Gastroesophageal sphincter (tissue), 3 donors: ENCODE data around the gene ETS1.

ENCODE experiments used
- POLR2A ChIP-seq, 2 donors: fragments of 450-650 bp; IDR thresholded peaks; one replicate each; pipeline ENCODE4 v1.6.1; 2017; ENCODE audit warnings: antibody characterized with exemption in 2 of 2, mild to moderate bottlenecking in 2 of 2, moderate library complexity in 1 of 2
- POLR2AphosphoS5 ChIP-seq: sonication (generic); formaldehyde crosslinking; IDR thresholded peaks from one replicate; pipeline ENCODE4 v1.6.1; 2017; ENCODE audit warnings: antibody characterized with exemption
- TF ChIP-seq, protein P1 (sequence below), 4 experiments: fragments of 200-600 bp in 2 of 4; fragments of 450-650 bp in 2 of 4; sonication (generic) in 1 of 4; IDR thresholded peaks; one replicate each; pipeline ENCODE4 v1.5.1; 2017 to 2019; ENCODE audit warnings: antibody characterized with exemption in 4 of 4, mild to moderate bottlenecking in 2 of 4, moderate library complexity in 2 of 4

DNA sequence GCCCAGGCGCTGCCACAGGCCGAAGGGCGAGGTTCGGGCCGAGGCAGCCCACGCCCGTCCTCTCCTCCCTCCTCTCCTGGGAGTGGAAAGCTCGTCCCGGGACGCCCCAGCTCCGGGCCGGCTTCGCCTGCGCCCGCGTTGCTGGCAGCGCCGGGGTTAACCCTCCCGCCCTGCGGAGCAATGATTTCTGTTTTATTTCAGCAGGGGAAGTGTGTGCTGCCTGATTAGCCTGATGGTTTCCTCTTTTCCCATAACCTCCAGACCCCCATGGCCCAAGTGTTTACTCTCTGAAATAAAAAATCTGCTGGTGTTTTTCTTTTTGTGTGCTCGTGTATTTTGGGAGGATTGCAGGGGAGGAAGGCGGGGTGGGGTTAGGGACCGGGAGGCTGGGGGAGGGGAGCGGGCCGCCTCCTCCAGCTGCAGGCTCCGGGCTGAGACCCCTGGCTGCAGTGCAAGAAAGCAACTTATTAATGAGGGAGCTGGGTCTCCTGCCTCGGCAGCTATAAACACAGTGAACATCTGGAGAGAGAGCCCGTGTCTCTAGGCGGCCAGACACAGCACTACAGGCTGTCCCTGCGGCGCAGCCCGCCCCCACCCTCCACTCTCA lies 38.6 kb downstream of the ETS1 start:
- TF ChIP-seq, protein P1, sequence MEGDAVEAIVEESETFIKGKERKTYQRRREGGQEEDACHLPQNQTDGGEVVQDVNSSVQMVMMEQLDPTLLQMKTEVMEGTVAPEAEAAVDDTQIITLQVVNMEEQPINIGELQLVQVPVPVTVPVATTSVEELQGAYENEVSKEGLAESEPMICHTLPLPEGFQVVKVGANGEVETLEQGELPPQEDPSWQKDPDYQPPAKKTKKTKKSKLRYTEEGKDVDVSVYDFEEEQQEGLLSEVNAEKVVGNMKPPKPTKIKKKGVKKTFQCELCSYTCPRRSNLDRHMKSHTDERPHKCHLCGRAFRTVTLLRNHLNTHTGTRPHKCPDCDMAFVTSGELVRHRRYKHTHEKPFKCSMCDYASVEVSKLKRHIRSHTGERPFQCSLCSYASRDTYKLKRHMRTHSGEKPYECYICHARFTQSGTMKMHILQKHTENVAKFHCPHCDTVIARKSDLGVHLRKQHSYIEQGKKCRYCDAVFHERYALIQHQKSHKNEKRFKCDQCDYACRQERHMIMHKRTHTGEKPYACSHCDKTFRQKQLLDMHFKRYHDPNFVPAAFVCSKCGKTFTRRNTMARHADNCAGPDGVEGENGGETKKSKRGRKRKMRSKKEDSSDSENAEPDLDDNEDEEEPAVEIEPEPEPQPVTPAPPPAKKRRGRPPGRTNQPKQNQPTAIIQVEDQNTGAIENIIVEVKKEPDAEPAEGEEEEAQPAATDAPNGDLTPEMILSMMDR (IDR thresholded peaks at IDR 0.05): peak in 1 of 4 experiments; percentile 28
- peak; percentile 51 for TF ChIP-seq POLR2AphosphoS5
- TF ChIP-seq POLR2A (IDR thresholded peaks at IDR 0.05): no peak
